SU-DHL-6 (cell line): ENCODE results near the gene RAVER1.

Experiments used
- CTCF ChIP-seq: fragments of 200-600 bp; sonication (generic); IDR thresholded peaks from one replicate; pipeline ENCODE4 v1.5.1; 2017; ENCODE audit warnings: antibody characterized with exemption, mild to moderate bottlenecking, low read length, moderate library complexity; ENCODE audit not compliant: insufficient read depth, poor library complexity, severe bottlenecking
- EZH2phosphoT487 ChIP-seq: fragments of 200-600 bp; sonication (generic), shearing (Covaris generic); conservative IDR thresholded peaks from 2 replicates; pipeline ENCODE4 v1.6.1; 2018; ENCODE audit warnings: mild to moderate bottlenecking, antibody characterized with exemption, low read length, moderate library complexity, mixed read lengths

GRCh38 chr19:10334588-10335351 is 1.4 kb upstream of the RAVER1 start:
- TF ChIP-seq CTCF (no peak), EZH2phosphoT487 (no peak)
